ENCODE data around the gene KLF9. TPM values are rescaled to one million over a fixed set of nuclear protein-coding genes. Genes with fewer than 3 reads are reported as not detected.

Gene KLF9
- total RNA-seq, 1 experiment from 2014 or later: 0.34 TPM

GRCh38 chr9:70409800-70410199 lies 4.7 kb downstream of the KLF9 start:
- intact Hi-C loops (cut with micrococcal nuclease; ENCODE audit: unreplicated experiment): loop anchor here (10.0 kb wide), 1 partner anchor 155 kb away; the partner anchor contains the start of gene SMC5
- no peaks in the 10 kb centered on the region for H3K27me3 ChIP-seq (replicated peaks; ENCODE audit: insufficient read depth, low read depth, low read length, poor library complexity)
- no TSS peak for BruUV-seq (replicated peaks)
- peaks cover 18% of the 10 kb centered on the region for H3K4me1 ChIP-seq (ENCODE audit: insufficient read depth, low read length, poor library complexity, severe bottlenecking)
- H3K9me3 ChIP-seq (ENCODE audit: low read depth, low read length, poor library complexity, severe bottlenecking): no peaks in the 10 kb centered on the region
- no peaks in the 10 kb centered on the region for H3K36me3 ChIP-seq (ENCODE audit: insufficient read depth, low read length, poor library complexity, severe bottlenecking)
- CTCF ChIA-PET: no interaction called here
- no peak for DNase-seq (ENCODE audit: low spot score)
- no peak overlapping the region for H3K4me3 ChIP-seq (ENCODE audit: low read depth, low read length, poor library complexity, severe bottlenecking)
- no peak overlapping the region for H3K27ac ChIP-seq (ENCODE audit: low read depth, low read length, poor library complexity, severe bottlenecking)
- POLR2A ChIA-PET (ENCODE audit: low non-redundant PET): no interaction called here
- TF ChIP-seq CTCF (conservative IDR thresholded peaks at IDR 0.05; ENCODE audit: low read depth, low read length): no peak
- no peak for TF ChIP-seq EZH2 (IDR thresholded peaks at IDR 0.05; ENCODE audit: borderline replicate concordance, low read depth, low read length, poor library complexity, severe bottlenecking)

- BruUV-seq (replicated peaks): no TSS peak
- TF ChIP-seq CTCF (conservative IDR thresholded peaks at IDR 0.05; ENCODE audit: low read depth, low read length): no peak
- TF ChIP-seq EZH2 (IDR thresholded peaks at IDR 0.05; ENCODE audit: borderline replicate concordance, low read depth, low read length, poor library complexity, severe bottlenecking): no peak
- intact Hi-C loops (cut with micrococcal nuclease; ENCODE audit: unreplicated experiment): no loop called here
- CTCF ChIA-PET: no interaction called here
- Histone ChIP-seq H3K4me1 (ENCODE audit: insufficient read depth, low read length, poor library complexity, severe bottlenecking) (peaks cover 18% of the 10 kb centered on the region), H3K27me3 (replicated peaks; ENCODE audit: insufficient read depth, low read depth, low read length, poor library complexity) (no peaks in the 10 kb centered on the region), H3K27ac (ENCODE audit: low read depth, low read length, poor library complexity, severe bottlenecking) (no peak overlapping the region), H3K9me3 (ENCODE audit: low read depth, low read length, poor library complexity, severe bottlenecking) (no peaks in the 10 kb centered on the region), H3K4me3 (ENCODE audit: low read depth, low read length, poor library complexity, severe bottlenecking) (no peak overlapping the region), H3K36me3 (ENCODE audit: insufficient read depth, low read length, poor library complexity, severe bottlenecking) (no peaks in the 10 kb centered on the region)
- DNase-seq (ENCODE audit: low spot score): no peak
- POLR2A ChIA-PET (ENCODE audit: low non-redundant PET): no interaction called here
These were observed 5.2 kb downstream of the KLF9 start for GRCh38 chr9:70409280-70409679.

- POLR2A ChIA-PET (ENCODE audit: low non-redundant PET): no interaction called here
- TF ChIP-seq EZH2 (IDR thresholded peaks at IDR 0.05; ENCODE audit: borderline replicate concordance, low read depth, low read length, poor library complexity, severe bottlenecking) (no peak), CTCF (conservative IDR thresholded peaks at IDR 0.05; ENCODE audit: low read depth, low read length) (no peak)
- no peak for DNase-seq (ENCODE audit: low spot score)
- Histone ChIP-seq H3K4me1 (ENCODE audit: insufficient read depth, low read length, poor library complexity, severe bottlenecking) (peaks cover 18% of the 10 kb centered on the region), H3K4me3 (ENCODE audit: low read depth, low read length, poor library complexity, severe bottlenecking) (no peak overlapping the region), H3K27me3 (replicated peaks; ENCODE audit: insufficient read depth, low read depth, low read length, poor library complexity) (no peaks in the 10 kb centered on the region), H3K27ac (ENCODE audit: low read depth, low read length, poor library complexity, severe bottlenecking) (no peak overlapping the region), H3K9me3 (ENCODE audit: low read depth, low read length, poor library complexity, severe bottlenecking) (no peaks in the 10 kb centered on the region), H3K36me3 (ENCODE audit: insufficient read depth, low read length, poor library complexity, severe bottlenecking) (no peaks in the 10 kb centered on the region)
- intact Hi-C loops (cut with micrococcal nuclease; ENCODE audit: unreplicated experiment): no loop called here
- BruUV-seq (replicated peaks): no TSS peak
- CTCF ChIA-PET: no interaction called here
These were observed 5.9 kb downstream of the KLF9 start for GRCh38 chr9:70408393-70409040.
